Measurements from ENCODE around the gene ETFDH. TPM values are rescaled to one million over a fixed set of nuclear protein-coding genes. Genes with fewer than 3 reads are reported as not detected.
"Not testable (repeated sequence)": the region's sequence is repeated elsewhere in the genome, so short reads cannot be mapped to it uniquely, and the experiment has no call there.

Gene ETFDH
- total RNA-seq, 1 donor from 2014 or later = 20.3 TPM

DNA sequence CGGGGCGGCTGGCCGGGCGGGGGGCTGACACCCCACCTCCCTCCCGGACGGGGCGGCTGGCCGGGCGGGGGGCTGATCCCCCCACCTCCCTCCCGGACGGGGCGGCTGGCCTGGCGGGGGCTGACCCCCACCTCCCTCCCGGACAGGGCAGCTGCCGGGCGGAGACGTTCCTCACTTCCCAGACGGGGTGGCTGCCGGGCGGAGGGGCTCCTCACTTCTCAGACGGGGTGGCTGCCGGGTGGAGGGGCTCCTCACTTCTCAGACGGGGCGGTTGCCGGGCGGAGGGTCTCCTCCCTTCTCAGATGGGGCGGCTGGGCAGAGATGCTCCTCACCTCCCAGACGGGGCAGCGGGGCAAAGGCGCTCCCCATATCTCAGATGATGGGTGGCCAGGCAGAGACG lies 74.4 kb downstream of the ETFDH start:
- intact Hi-C loops (cut with micrococcal nuclease) = not testable (repeated sequence)

DNA sequence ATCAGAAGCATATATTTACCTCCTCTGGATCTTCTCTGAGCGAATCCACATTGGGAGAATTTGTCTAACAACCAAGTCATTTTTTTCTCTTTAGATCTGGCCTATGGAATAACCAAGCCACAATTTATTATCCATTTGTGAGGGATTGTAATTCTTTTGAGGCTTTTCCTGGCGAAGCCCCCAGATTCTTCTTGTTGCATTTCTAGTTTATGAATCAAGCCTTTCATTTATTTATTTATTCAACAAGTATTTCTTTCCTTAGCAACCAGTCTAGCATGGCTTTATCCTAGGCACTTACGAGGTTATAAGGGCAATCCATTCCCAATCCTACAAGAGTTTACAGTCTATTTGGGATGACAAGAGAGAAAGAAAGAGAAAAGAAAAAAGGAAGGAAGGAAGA lies 78.3 kb downstream of the ETFDH start:
- intact Hi-C loops (cut with micrococcal nuclease) = no loop called here

DNA sequence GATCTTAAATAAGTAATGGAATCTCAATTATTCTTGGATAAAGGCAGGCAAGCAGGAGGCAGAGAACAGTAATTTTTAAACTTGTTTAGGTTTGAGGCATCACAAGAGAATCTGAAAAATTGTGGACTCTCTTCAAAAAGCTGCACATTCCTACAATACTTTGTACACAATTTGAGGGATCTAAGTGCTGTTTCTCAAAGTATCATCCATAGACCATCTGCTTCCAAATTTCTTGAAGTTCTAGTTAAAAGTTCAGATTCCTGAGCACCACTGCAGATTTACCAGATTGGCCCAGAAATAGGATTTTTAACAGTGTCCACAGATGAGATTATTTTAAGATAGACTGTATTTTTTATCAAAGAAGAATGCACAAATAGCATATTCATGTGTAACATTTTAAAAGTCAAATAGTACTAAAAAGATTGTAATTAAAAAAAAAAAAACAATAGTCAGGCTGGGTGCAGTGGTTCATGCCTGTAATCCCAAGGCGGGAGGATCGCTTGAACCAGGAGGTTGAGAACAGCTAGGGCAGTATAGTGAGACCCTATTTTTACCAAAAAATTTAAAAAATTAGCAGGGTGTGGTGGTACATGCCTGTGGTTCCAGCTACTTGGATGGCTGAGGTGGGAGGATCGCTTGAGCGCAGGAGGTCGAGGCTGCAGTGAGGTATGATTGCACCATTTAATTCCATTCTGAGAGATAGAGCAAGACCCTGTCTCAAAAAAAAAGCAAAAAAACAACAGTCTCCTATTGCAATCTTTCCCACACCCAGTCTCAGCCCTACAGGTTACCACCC lies 82.5 kb downstream of the ETFDH start:
- intact Hi-C loops (cut with micrococcal nuclease) = no loop called here

DNA sequence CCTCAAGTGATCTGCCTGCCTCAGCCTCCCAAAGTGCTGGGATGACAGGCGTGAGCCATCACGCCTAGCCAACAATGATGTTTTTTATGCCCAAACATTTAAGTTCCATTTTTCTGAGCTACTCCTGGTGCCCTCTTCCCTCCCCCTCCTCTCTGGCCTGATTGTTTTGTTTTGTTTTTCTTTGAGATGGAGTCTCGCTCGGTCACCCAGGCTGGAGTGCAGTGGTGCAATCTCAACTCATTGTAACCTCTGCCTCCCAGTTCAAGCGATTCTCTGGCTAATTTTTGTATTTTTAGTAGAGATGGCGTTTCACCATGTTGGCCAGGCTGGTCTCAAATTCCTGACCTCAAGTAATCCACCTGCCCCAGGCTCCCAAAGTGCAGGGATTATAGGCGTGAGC lies 83.7 kb downstream of the ETFDH start:
- intact Hi-C loops (cut with micrococcal nuclease) = not testable (repeated sequence)

DNA sequence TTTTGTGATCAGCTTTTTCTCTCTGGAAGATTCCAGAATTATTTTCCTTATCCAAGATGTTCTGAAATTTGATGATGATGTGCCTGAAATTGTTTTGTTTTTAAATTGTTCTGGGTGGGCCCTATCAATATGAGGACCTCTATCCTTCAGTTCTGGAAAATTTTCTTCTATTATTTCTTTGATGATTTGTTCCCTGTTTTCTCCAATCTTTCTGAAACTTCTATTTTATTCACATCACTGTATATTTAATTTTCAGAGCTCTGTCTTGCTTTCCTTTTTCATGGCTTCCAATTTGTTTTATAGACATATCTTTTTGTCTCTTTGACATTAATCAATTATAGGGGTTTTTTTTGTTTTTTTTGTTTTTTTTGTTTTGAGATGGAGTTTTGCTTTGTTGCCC lies 84.5 kb downstream of the ETFDH start:
- intact Hi-C loops (cut with micrococcal nuclease) = no loop called here

DNA sequence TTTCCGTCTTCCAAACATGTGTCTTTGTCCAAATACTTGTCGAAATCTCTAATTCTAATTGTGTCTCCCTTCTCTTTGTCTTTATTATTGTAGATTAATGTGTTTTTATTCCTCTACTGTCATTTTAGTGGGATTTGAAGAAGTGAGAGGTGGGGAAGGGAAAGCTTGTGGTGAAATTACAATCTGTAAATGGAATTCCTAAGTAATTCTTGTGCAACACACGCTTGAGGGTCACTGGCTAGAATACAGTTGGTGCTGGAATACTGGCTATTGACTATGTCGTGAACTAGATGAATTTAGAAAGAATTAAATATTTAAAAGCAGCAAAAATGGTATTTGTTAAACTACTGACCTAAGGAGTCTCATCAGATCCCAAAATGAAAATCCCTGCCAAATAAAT lies 86.0 kb downstream of the ETFDH start:
- intact Hi-C loops (cut with micrococcal nuclease) = no loop called here

DNA sequence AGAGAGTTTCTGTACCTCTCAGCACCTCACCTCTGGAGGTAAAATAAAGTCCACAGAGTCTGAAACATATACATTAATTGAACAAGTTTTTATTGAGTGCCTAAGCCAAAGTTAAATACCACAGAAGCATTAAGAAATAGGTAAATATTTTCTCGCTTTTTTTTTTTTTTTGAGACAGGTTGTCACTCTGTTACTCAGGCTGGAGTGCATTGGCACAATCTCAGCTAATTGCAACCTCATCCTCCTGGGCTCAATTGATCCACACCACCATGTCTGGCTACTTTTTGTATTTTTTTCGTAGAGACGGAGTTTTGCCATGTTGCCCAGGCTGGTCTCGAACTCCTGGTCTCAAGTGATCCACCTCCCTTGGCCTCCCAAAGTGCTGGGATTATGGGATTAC lies 86.6 kb downstream of the ETFDH start:
- intact Hi-C loops (cut with micrococcal nuclease) = no loop called here

Other genes starting within 250 kb of the ETFDH start
- not detected in 2 replicates for gene RXFP1, start 150.4 kb upstream of the ETFDH start, total RNA-seq
- 15.7 and 18.0 TPM in 2 replicates for gene C4orf46, start 409 bp upstream of the ETFDH start, total RNA-seq
- gene PPID, start 51.1 kb downstream of the ETFDH start, total RNA-seq = 39.4 and 41.6 TPM in 2 replicates
- 18.2 and 19.7 TPM in 2 replicates for gene FNIP2, start 96.7 kb downstream of the ETFDH start, total RNA-seq